ENCODE results near the gene APOBR. TPM values are rescaled to one million over a fixed set of nuclear protein-coding genes. Genes with fewer than 3 reads are reported as not detected.
"Not testable (repeated sequence)": the region's sequence is repeated elsewhere in the genome, so short reads cannot be mapped to it uniquely, and the experiment has no call there.

The APOBR gene
- total RNA-seq, 4 donors from 2014 or later: 0.07 to 0.49 (median 0.28) TPM

DNA sequence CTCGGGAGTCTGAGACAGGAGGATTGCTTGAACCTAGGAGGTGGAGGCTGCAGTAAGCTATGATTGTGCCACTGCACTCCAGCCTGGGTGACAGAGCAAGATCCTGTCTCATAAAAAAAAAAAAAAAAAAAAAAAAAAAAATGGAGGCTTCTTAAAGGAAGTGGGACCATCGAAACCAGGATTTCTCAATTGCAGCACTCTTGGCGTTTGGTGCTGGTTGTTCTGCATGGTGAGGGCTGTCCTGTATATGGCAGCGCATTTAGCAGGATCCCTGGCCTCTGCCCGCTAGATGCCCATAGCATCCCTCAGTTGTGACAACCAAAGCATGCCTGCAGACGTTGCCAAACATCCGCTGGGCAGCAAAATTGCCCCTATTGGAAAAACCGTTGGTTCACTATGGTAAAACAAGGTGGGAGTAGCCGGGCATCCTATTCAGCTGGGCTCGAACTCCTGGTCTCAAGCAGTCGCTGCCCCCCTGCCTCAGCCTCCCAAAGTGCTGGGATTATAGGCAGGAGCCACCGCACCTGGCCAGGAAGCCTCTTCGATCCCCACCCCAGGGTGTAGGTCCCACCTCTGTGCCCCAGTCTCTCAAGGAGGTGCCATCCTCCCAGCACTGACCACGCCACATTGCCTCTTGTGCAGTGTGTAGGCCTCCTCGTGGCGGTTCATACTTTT lies 15.8 kb upstream of the APOBR start:
- Histone ChIP-seq H3K27ac (no peak overlapping the region), H3K4me1 (no peaks in the 10 kb centered on the region), H3K9me3 (no peaks in the 10 kb centered on the region), H3K27me3 (no peaks in the 10 kb centered on the region), H3K36me3 (no peaks in the 10 kb centered on the region), H3K4me3 (no peak overlapping the region)
- no peak for DNase-seq
- intact Hi-C loops (cut with DNase I; ENCODE audit: low total_unique reads): no loop called here
- TF ChIP-seq, protein P1, sequence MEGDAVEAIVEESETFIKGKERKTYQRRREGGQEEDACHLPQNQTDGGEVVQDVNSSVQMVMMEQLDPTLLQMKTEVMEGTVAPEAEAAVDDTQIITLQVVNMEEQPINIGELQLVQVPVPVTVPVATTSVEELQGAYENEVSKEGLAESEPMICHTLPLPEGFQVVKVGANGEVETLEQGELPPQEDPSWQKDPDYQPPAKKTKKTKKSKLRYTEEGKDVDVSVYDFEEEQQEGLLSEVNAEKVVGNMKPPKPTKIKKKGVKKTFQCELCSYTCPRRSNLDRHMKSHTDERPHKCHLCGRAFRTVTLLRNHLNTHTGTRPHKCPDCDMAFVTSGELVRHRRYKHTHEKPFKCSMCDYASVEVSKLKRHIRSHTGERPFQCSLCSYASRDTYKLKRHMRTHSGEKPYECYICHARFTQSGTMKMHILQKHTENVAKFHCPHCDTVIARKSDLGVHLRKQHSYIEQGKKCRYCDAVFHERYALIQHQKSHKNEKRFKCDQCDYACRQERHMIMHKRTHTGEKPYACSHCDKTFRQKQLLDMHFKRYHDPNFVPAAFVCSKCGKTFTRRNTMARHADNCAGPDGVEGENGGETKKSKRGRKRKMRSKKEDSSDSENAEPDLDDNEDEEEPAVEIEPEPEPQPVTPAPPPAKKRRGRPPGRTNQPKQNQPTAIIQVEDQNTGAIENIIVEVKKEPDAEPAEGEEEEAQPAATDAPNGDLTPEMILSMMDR (IDR thresholded peaks at IDR 0.05): no peak
- no peak for TF ChIP-seq POLR2A (IDR thresholded peaks at IDR 0.05)

DNA sequence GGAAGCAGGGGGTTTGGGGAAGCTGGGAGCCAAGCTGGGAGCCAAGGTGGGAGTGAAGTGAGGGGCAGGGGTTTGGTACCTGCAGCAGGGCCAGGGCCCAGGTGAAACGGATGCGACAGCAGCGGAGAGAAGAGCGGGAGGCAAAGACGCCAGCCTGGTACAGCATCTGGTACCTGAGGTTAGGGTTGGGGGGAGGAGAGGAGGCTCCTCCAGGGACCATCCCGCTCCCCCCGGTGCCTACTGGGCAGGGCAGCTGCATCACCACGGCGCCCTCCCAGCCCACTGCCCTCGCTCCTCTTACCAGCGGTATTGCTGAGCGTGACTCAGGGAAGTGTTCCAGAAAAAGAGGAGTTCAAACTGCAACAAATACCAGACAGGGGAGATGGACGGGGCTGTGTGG lies 12.4 kb upstream of the APOBR start:
- Histone ChIP-seq H3K36me3 (no peaks in the 10 kb centered on the region), H3K27ac (no peak overlapping the region), H3K4me1 (no peaks in the 10 kb centered on the region), H3K9me3 (no peaks in the 10 kb centered on the region), H3K4me3 (no peak overlapping the region), H3K27me3 (no peaks in the 10 kb centered on the region)
- no peak for TF ChIP-seq POLR2A (IDR thresholded peaks at IDR 0.05)
- TF ChIP-seq, protein P1 (IDR thresholded peaks at IDR 0.05): no peak
- no peak for DNase-seq
- intact Hi-C loops (cut with DNase I; ENCODE audit: low total_unique reads): no loop called here

DNA sequence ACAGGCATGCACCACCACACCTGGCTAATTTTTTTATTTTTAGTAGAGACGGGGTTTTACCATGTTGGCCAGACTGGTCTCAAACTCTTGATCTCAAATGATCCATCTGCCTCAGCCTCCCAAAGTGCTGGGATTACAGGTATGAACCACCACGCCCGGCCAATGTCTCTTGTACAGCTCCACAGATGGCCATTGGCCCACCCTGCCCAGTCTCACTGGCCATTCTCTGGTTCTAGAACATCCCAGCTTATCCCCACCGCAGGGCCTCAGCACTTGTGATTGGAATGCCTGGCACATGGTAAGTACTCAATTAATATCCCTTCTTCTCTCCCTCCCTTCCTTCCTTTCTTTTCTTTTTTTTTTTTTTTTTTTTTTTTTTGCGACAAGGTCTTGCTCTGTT lies 11.1 kb upstream of the APOBR start:
- H3K9me3 ChIP-seq; H3K36me3 ChIP-seq; DNase-seq; H3K4me3 ChIP-seq; H3K27ac ChIP-seq; intact Hi-C loops (cut with DNase I; ENCODE audit: low total_unique reads); H3K27me3 ChIP-seq; H3K4me1 ChIP-seq: not testable (repeated sequence)

DNA sequence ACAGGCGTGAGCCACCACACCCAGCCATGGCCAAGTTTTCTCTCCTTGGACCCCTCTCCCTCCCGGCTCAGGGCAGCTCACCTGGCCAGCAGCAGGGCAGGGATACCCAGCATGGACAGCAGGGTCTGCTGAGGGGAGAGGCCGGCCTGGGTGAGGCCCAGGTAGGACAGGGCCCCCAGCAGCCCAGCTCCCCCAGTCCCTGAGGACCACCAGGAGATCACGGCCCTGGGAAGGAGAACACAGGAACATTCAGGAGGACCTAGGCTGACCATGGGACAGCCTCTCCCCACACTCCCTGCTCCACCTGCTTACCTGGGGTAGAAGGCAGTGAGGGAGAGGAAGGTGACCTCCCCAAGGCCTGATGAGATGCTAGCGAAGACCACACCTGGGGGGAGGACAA lies 8.2 kb upstream of the APOBR start:
- no peak for TF ChIP-seq POLR2A (IDR thresholded peaks at IDR 0.05)
- TF ChIP-seq, protein P1 (IDR thresholded peaks at IDR 0.05): no peak
- H3K27ac ChIP-seq: no peak overlapping the region
- H3K4me3 ChIP-seq: no peak overlapping the region
- intact Hi-C loops (cut with DNase I; ENCODE audit: low total_unique reads): no loop called here
- H3K36me3 ChIP-seq: no peaks in the 10 kb centered on the region
- H3K4me1 ChIP-seq: no peaks in the 10 kb centered on the region
- DNase-seq: no peak
- no peaks in the 10 kb centered on the region for H3K27me3 ChIP-seq
- no peaks in the 10 kb centered on the region for H3K9me3 ChIP-seq

DNA sequence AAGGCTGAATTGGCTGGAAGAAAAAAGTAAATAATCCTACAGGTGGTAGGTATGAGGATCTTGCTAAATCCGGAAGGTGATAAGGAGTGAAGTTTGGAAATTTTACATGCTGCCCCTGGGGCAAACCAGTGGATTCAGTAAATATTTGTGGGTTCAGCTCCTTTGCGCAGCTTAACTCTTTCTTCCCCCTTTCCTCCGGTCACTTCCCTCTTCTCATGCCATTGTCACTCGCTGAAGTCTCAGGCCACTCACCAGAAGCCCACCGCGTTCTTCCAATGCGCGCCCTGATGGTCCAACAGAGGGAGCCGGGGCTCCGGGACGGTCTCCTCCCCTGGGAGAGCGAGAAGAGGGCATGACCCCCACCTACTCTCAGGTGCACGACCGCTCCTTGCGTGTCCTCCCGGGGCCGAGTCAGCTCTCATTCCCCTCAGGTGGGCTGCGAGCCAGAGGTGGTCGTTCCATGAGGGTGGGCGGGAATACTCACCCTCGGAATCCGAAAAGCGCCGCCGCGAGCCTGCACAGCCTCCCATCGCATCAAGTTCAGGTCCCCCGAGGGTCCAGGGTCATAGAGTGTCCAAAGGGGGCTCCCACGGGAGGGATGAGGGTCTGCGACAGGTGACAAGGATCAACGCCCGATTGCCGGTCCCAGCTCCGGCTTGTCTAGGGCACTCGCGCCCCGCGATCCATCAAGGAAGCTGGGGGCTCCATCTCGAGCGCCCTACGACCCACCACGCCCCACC lies 3.0 kb upstream of the APOBR start:
- intact Hi-C loops (cut with DNase I; ENCODE audit: low total_unique reads): loop anchor here (10.0 kb wide), 1 partner anchor 63 kb away; the partner anchor contains the start of gene SGF29
- no peaks in the 10 kb centered on the region for H3K9me3 ChIP-seq
- DNase-seq: peak; percentile 43 to 48

More for the DNA sequence above, 3.0 kb upstream of the APOBR start:
- TF ChIP-seq, protein P1 (IDR thresholded peaks at IDR 0.05): peak in 3 of 4 experiments; percentile 21 to 37 (median 32)
- TF ChIP-seq POLR2A (IDR thresholded peaks at IDR 0.05): no peak
- H3K27ac ChIP-seq: peak overlapping the region; percentile 97 to 99
- peak overlapping the region; percentile 95 to 97 for H3K4me3 ChIP-seq
- H3K27me3 ChIP-seq: no peaks in the 10 kb centered on the region
- no peaks in the 10 kb centered on the region for H3K4me1 ChIP-seq
- H3K36me3 ChIP-seq: no peaks in the 10 kb centered on the region
